OCI-LY3 (cell line): ENCODE results near the gene ALDOB.
A peak's percentile ranks its signal among the peaks of the same experiment; 100 is the strongest.

ENCODE experiments used
- H2AFZ ChIP-seq: fragments of 200-600, 300-600 bp; shearing (Covaris generic); 2 replicates; pipeline ENCODE4 v1.6.0; 2014; ENCODE audit warnings: antibody characterized with exemption, low read depth, low read length
- H3K27ac ChIP-seq: fragments of 200-600, 300-600 bp; sonication (generic); 2 replicates; pipeline ENCODE4 v1.5.1; 2014; ENCODE audit warnings: mild to moderate bottlenecking, low read length, moderate library complexity, mixed read lengths
- H3K27me3 ChIP-seq: fragments of 200-600, 300-600 bp; sonication (generic); 2 replicates; pipeline ENCODE4 v1.6.1; 2014; ENCODE audit warnings: low read depth, low read length, mixed read lengths
- H3K36me3 ChIP-seq: fragments of 200-600, 300-600 bp; sonication (generic); replicated peaks from 2 replicates; pipeline ENCODE3; 2014; ENCODE audit warnings: low read depth, low read length, mixed read lengths
- H3K4me1 ChIP-seq: fragments of 300-600, 200-600 bp; sonication (generic); 2 replicates; pipeline ENCODE4 v1.6.1; 2014; ENCODE audit warnings: low read length, mixed read lengths
- H3K4me2 ChIP-seq: fragments of 200-600, 300-600 bp; sonication (generic); 2 replicates; pipeline ENCODE4 v1.6.1; 2014; ENCODE audit warnings: low read length, mixed read lengths
- H3K4me3 ChIP-seq: fragments of 300-600, 200-600 bp; sonication (generic); 2 replicates; pipeline ENCODE4 v1.5.1; 2014; ENCODE audit warnings: antibody characterized with exemption, mild to moderate bottlenecking, low read length, moderate library complexity
- H3K79me2 ChIP-seq: fragments of 300-600, 200-600 bp; shearing (Covaris generic); 2 replicates; pipeline ENCODE4 v1.6.1; 2014; ENCODE audit warnings: mild to moderate bottlenecking, low read length, mixed read lengths
- H3K9ac ChIP-seq: fragments of 300-600, 200-600 bp; shearing (Covaris generic); 2 replicates; pipeline ENCODE4 v1.6.0; 2014; ENCODE audit warnings: mild to moderate bottlenecking, low read length, moderate library complexity
- H3K9me3 ChIP-seq: fragments of 200-600, 300-600 bp; shearing (Covaris generic); 2 replicates; pipeline ENCODE4 v1.6.1; 2014; ENCODE audit warnings: low read length, mixed read lengths; ENCODE audit not compliant: insufficient read depth
- H4K20me1 ChIP-seq: fragments of 200-600, 300-600 bp; sonication (generic); 2 replicates; pipeline ENCODE4 v1.6.1; 2016; ENCODE audit warnings: low read length, mixed read lengths; ENCODE audit not compliant: insufficient read depth
- CTCF ChIP-seq: fragments of 200-600, 300-600 bp; sonication (generic); IDR thresholded peaks from 2 replicates; pipeline ENCODE4 v1.5.1; 2014; ENCODE audit warnings: antibody characterized with exemption, low read length, low read depth
- EZH2phosphoT487 ChIP-seq: fragments of 200-600 bp; shearing (Covaris generic); IDR thresholded peaks from 2 replicates; pipeline ENCODE4 v1.6.1; 2018; ENCODE audit warnings: antibody characterized with exemption, mixed run types, low read depth

ALDOB gene

DNA sequence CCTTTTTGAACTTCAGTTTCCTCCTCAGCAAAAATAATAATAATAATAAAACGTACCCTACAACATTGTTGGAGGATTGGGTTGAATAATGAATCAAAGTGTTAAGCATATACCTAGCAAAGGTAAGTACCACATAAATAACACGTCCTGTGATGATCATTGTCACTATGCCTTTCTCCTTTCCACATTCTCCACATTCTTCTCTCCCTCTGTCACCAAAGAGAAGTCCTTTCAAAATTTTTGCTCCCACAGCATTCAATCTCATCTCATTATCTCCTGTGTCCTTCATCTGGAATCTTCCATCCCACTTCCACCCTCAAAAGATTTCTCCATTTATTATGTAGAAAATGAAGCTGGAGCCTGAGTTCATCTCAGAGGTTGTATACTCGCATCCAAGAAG lies 7.2 kb upstream of the ALDOB start:
- TF ChIP-seq CTCF: no peak
- no peak for TF ChIP-seq EZH2phosphoT487
- Histone ChIP-seq H3K4me1 (peaks cover 15% of the 10 kb centered on the region), H2AFZ (no peak overlapping the region), H3K27me3 (no peaks in the 10 kb centered on the region), H3K4me3 (no peak overlapping the region), H3K36me3 (no peaks in the 10 kb centered on the region), H3K27ac (no peak overlapping the region), H3K9me3 (no peaks in the 10 kb centered on the region), H3K9ac (no peak overlapping the region), H3K4me2 (no peak overlapping the region), H3K79me2 (no peaks in the 10 kb centered on the region), H4K20me1 (no peaks in the 10 kb centered on the region)

GRCh38 chr9:101442318-101442717 lies 6.7 kb upstream of the ALDOB start:
- Histone ChIP-seq H3K79me2 (no peaks in the 10 kb centered on the region), H3K36me3 (no peaks in the 10 kb centered on the region), H3K9ac (no peak overlapping the region), H3K27me3 (no peaks in the 10 kb centered on the region), H3K4me3 (no peak overlapping the region), H2AFZ (no peak overlapping the region), H4K20me1 (no peaks in the 10 kb centered on the region), H3K27ac (no peak overlapping the region), H3K4me1 (peaks cover 15% of the 10 kb centered on the region), H3K4me2 (no peak overlapping the region), H3K9me3 (no peaks in the 10 kb centered on the region)
- no peak for TF ChIP-seq CTCF
- TF ChIP-seq EZH2phosphoT487: no peak

- Histone ChIP-seq H3K4me2 (no peak overlapping the region), H3K79me2 (no peaks in the 10 kb centered on the region), H3K4me3 (no peak overlapping the region), H3K36me3 (no peaks in the 10 kb centered on the region), H3K27ac (no peak overlapping the region), H3K9ac (no peak overlapping the region), H3K9me3 (no peaks in the 10 kb centered on the region), H3K27me3 (no peaks in the 10 kb centered on the region), H3K4me1 (peaks cover 14% of the 10 kb centered on the region), H4K20me1 (no peaks in the 10 kb centered on the region), H2AFZ (no peak overlapping the region)
- TF ChIP-seq CTCF: no peak
- TF ChIP-seq EZH2phosphoT487: no peak
Measured at GRCh38 chr9:101440714-101441230, 5.2 kb upstream of the ALDOB start.

GRCh38 chr9:101438523-101438922 lies 2.9 kb upstream of the ALDOB start:
- Histone ChIP-seq H3K4me2 (0 out of 2 replicates have a peak overlapping the region, but pooled peaks have one; percentile 25), H3K4me3 (no peak overlapping the region), H3K4me1 (peaks cover 20% of the 10 kb centered on the region), H3K79me2 (no peaks in the 10 kb centered on the region), H3K9me3 (no peaks in the 10 kb centered on the region), H3K27me3 (no peaks in the 10 kb centered on the region), H2AFZ (no peak overlapping the region), H3K9ac (no peak overlapping the region), H3K27ac (no peak overlapping the region), H3K36me3 (no peaks in the 10 kb centered on the region), H4K20me1 (no peaks in the 10 kb centered on the region)
- TF ChIP-seq EZH2phosphoT487: no peak
- TF ChIP-seq CTCF: no peak
